Testis (tissue), 5 donors: ENCODE results near the gene PCDHB7. TPM values are rescaled to one million over a fixed set of nuclear protein-coding genes. Genes with fewer than 3 reads are reported as not detected.
"Not testable (repeated sequence)": the region's sequence is repeated elsewhere in the genome, so short reads cannot be mapped to it uniquely, and the experiment has no call there.

Source experiments
- DNase-seq: peaks from one replicate; pipeline ENCODE4 v3.0.0-alpha.2; 2019
- H3K27ac ChIP-seq, 2 donors: fragments of 200-600 bp; sonication (generic); one replicate each; pipeline ENCODE4 v1.5.1; 2019
- H3K27me3 ChIP-seq: fragments of 200-600 bp; sonication (generic); one replicate; pipeline ENCODE4 v1.5.1; 2019
- H3K36me3 ChIP-seq: fragments of 200-600 bp; sonication (generic); one replicate; pipeline ENCODE4 v1.5.1; 2017; ENCODE audit warnings: low read depth; ENCODE audit errors: missing control alignments
- H3K4me1 ChIP-seq: fragments of 200-600 bp; sonication (generic); one replicate; pipeline ENCODE4 v1.5.1; 2019
- H3K4me3 ChIP-seq, 2 donors: fragments of 200-600 bp; sonication (generic); one replicate each; pipeline ENCODE4 v1.5.1; 2017 to 2019
- H3K9me3 ChIP-seq: fragments of 200-600 bp; sonication (generic); one replicate; pipeline ENCODE4 v1.5.1; 2017
- CTCF ChIP-seq, 3 experiments: fragments of 450-650 bp in 2 of 3; fragments of 200-600 bp in 1 of 3; sonication (generic) in 1 of 3; IDR thresholded peaks; one replicate each; pipeline ENCODE4 v1.5.1; 2016 to 2019; ENCODE audit warnings: antibody characterized with exemption in 3 of 3, mild to moderate bottlenecking in 2 of 3, moderate library complexity in 1 of 3
- POLR2A ChIP-seq: fragments of 450-650 bp; IDR thresholded peaks from one replicate; pipeline ENCODE4 v1.6.1; 2017; ENCODE audit warnings: antibody characterized with exemption, mild to moderate bottlenecking, moderate library complexity
- WGBS, 2 donors: methylation state at CpG; one replicate each; pipeline ENCODE4 v1.1.5; 2018; 5-methylcytosine and 5-hydroxymethylcytosine counted together
- intact Hi-C: fragments of 100-400 bp; cut with DNase I; formaldehyde crosslinking; loops from one replicate; pipeline ENCODE4 v1.15.1; 2023; ENCODE audit warnings: low total_unique reads
- long read RNA-seq, 2 donors: transcript quantifications; one replicate each; lab custom pipeline, GENCODE V29; 2026
- polyA plus RNA-seq: library from polyadenylated mRNA; stranded (reverse); fragments of 350-450 nt; fragmentation: Illumina TruSeq; extraction: RNeasy Lipid Tissue Mini Kit (QIAGEN cat#74804); gene quantifications from one replicate; pipeline ENCODE4 v1.2.3, GENCODE V29; 2014; ENCODE audit warnings: low read depth, low replicate concordance; ENCODE audit not compliant: insufficient read depth
- total RNA-seq, 2 donors: library from RNA; depleted of rRNA; stranded (reverse); fragments of >200 nt; gene quantifications; one replicate each; pipeline ENCODE4 v1.2.3, GENCODE V29; 2016

Gene PCDHB7
- total RNA-seq (1 to 10 TPM; 3.3 to 3.4 TPM), polyA plus RNA-seq (2.6 TPM)
- long read RNA-seq, donor 1, partial matches to known transcripts: 0 of 3 reads
- long read RNA-seq, donor 1, other reads (novel, unspliced or antisense): 0 of 3 reads
- long read RNA-seq, donor 2, partial matches to known transcripts: 0 of 1 reads
- long read RNA-seq, donor 2, other reads (novel, unspliced or antisense): 0 of 1 reads

- Histone ChIP-seq H3K9me3 (no peaks in the 10 kb centered on the region), H3K36me3 (no peaks in the 10 kb centered on the region), H3K4me3 (peak within 1 kb of the TSS; percentile 4 to 37), H3K27me3 (no peaks in the 10 kb centered on the region), H3K4me1 (no peaks in the 10 kb centered on the region), H3K27ac (no peak within 1 kb of the TSS)
- 14 to 27% methylated on average over 20 of the region's 20 CpGs for WGBS, 2 donors
- TF ChIP-seq POLR2A (no peak), CTCF (IDR thresholded peaks at IDR 0.05) (peak; percentile 39 to 54 (median 53))
- intact Hi-C loops: no loop called here
- peak; percentile 70 for DNase-seq
These were observed at the start of gene PCDHB7 for GRCh38 chr5:141172381-141173204. PCDHB7 (plus strand) TSS chr5:141172644; CDS start chr5:141172836, 192 bp downstream.

GRCh38 chr5:141123396-141124135 is 48.9 kb upstream of the PCDHB7 start:
- DNase-seq, H3K4me1 ChIP-seq, H3K36me3 ChIP-seq, H3K27ac ChIP-seq, intact Hi-C loops, H3K27me3 ChIP-seq, H3K9me3 ChIP-seq, H3K4me3 ChIP-seq: not testable (repeated sequence)
- WGBS, 2 donors: 14 to 25% methylated on average over 16 to 21 of the region's 73 CpGs

- Histone ChIP-seq H3K9me3 (no peaks in the 10 kb centered on the region), H3K27me3 (no peaks in the 10 kb centered on the region), H3K27ac (no peak overlapping the region), H3K36me3 (no peaks in the 10 kb centered on the region), H3K4me1 (no peaks in the 10 kb centered on the region), H3K4me3 (no peak overlapping the region)
- 63 to 86% methylated on average over 1 of the region's 1 CpG for WGBS, 2 donors
- intact Hi-C loops: no loop called here
- TF ChIP-seq CTCF (IDR thresholded peaks at IDR 0.05): no peak
- no peak for TF ChIP-seq POLR2A
- no peak for DNase-seq
These were observed 45.1 kb upstream of the PCDHB7 start for GRCh38 chr5:141127305-141127704.

- TF ChIP-seq POLR2A (no peak), CTCF (IDR thresholded peaks at IDR 0.05) (peak; percentile 55 to 69 (median 65))
- WGBS, 2 donors: 14% methylated on average over 22 of the region's 22 CpGs
- Histone ChIP-seq H3K4me3 (peak within 1 kb of the TSS; percentile 57), H3K4me1 (peaks cover 3% of the 10 kb centered on the region), H3K27ac (peak within 1 kb of the TSS in 1 of 2 donors; percentile 46), H3K27me3 (no peaks in the 10 kb centered on the region), H3K9me3 (no peaks in the 10 kb centered on the region), H3K36me3 (no peaks in the 10 kb centered on the region)
- DNase-seq: peak; percentile 88
- intact Hi-C loops: no loop called here
These were observed 37.3 kb upstream of the PCDHB7 start, which contains the start of gene PCDHB5 for GRCh38 chr5:141135030-141135717. PCDHB5 (plus strand) TSS chr5:141135206; CDS start chr5:141135435, 229 bp downstream.
